SU-DHL-6 (cell line): ENCODE results near the gene SLC38A11.

Source experiments
- CTCF ChIP-seq: fragments of 200-600 bp; sonication (generic); IDR thresholded peaks from one replicate; pipeline ENCODE4 v1.5.1; 2017; ENCODE audit warnings: antibody characterized with exemption, mild to moderate bottlenecking, low read length, moderate library complexity; ENCODE audit not compliant: insufficient read depth, poor library complexity, severe bottlenecking
- EZH2phosphoT487 ChIP-seq: fragments of 200-600 bp; sonication (generic), shearing (Covaris generic); conservative IDR thresholded peaks from 2 replicates; pipeline ENCODE4 v1.6.1; 2018; ENCODE audit warnings: mild to moderate bottlenecking, antibody characterized with exemption, low read length, moderate library complexity, mixed read lengths

DNA sequence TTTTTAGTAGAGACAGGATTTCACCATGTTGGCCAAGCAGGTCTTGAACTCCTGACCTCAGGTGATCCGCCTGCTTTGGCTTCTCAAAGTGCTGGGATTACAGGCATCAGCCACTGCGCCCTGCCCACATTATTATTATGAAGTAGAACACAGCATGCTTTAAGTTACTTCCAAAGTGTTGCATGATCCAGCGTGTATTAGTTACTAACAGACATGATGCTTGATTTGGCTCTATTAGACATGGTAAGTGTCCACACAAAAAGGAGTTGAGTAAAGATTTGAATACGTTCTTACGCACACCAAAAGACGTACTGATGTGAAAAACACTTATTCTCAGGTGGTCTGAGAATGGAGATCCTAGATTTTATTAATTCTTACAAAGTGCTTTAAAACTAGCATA is 50.0 kb downstream of the SLC38A11 start:
- TF ChIP-seq CTCF, result no peak
- TF ChIP-seq EZH2phosphoT487, result no peak
